ENCODE results near the gene SERINC2. TPM values are rescaled to one million over a fixed set of nuclear protein-coding genes. Genes with fewer than 3 reads are reported as not detected.

SERINC2 gene
- total and polyA plus RNA-seq, 2 of the 8 experiments (the other 6 are each of a cell fraction or from before 2014, with no cell fraction given) = 31.4 to 60.0 TPM

DNA sequence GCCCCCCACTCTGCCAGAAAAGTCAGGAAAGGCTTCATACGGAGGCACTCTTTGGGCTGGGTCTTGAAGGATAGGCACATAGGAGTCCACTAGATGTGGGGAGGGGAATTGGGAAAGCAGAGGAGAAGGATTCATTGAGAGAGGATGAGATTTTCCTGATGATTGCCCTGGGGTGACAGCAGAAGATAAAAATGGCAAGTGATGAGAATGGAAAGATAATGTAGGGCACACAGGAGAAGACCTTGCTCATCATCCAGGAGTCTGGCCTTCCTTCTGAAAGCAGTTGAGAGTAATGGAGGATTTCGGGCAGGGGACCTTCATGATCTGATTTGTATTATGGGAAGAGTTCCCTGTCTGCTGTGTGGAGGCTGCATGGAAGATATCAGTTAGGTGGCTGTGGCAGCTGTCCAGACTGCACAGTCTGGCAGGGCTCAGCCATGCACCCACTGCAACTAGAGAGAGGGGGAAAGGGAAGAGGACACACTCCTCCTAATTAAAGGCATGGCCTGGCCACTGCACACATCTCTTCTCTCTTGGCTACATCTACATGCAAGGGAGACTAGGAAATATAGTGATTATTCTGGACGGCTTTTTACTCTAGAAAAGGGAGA lies 30.5 kb upstream of the SERINC2 start (continued):
- TF ChIP-seq YY1 (IDR thresholded peaks at IDR 0.05; ENCODE audit: low read depth, low read length) = no peak
